ENCODE data around the gene NCOA5.

DNA sequence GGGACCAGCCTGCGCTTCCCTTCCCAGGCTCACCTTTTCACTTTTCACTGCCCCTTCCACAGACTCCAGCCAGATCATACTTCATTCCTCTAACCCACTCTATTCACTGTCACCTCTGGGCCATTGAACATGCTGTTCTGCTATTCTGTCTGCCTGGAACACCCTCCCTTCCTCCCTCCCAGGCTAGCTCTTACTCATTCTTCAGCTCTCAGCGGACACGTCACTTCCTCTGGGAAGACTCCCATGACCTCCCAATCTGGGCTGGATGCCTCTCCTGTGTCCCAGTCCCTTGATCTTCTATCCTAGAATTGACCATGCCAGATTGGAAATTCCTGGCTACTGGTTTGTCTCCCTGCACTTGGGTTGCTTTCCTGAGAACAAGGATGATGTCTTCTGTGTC lies 55.7 kb downstream of the NCOA5 start:
- TF ChIP-seq POLR2A (IDR thresholded peaks at IDR 0.05; ENCODE audit: extremely low read depth, insufficient read length) (no peak), CTCF (IDR thresholded peaks at IDR 0.05; ENCODE audit: low read depth, low read length) (no peak)
